GM18951 (cell line): ENCODE results near the gene ABHD16B.

Source experiments
- POLR2A ChIP-seq: IDR thresholded peaks from 4 replicates; pipeline ENCODE4 v1.6.1; 2011; ENCODE audit warnings: mild to moderate bottlenecking; ENCODE audit not compliant: insufficient read length, insufficient read depth; ENCODE audit errors: extremely low read depth
- in situ Hi-C: fragments of 300-500 bp; cut with MboI; formaldehyde crosslinking; loops from one replicate; pipeline ENCODE4 v1.12.0; 2022; ENCODE audit warnings: low sequenced_read_pairs, mixed read lengths, inconsistent platforms; ENCODE audit not compliant: unreplicated experiment

The ABHD16B gene

DNA sequence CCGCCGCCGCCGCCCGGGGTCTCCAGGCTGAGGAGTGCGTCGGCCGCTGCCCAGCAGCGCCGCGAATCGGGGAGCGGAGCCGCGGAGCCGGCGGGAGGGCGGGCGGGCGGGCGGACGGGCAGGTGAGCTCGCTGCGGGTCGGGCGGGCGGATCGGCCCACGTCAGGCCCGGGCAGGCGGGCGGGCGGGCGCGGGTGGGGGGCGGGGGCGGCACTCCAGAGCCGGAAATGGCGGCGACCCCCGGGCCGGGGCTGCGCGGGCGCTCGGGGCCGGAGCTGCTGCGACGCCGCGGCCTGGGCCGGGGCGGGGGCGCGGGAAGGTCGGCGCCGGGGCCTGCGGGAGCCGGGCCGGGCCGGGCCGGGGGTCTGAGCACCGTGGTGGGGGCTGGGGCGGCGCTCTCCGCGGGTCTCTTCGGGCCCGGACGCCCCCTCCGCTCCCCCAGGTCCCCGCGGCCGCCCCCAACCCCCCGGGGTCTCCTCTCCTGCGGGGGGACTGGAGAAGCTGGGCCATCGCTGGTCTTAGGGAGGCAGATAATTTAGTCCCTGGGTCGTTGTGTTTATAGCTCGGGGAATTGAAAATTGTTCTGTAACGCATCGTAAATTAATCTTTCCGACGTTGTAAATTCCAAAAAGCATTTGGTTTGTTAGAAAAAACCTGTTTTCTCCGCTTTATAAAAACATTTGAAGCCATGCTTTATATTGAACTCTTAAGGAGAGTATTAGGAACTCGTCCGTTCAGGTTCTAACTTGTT lies 34.1 kb downstream of the ABHD16B start:
- TF ChIP-seq POLR2A = no peak
- in situ Hi-C loops = no loop called here

GRCh38 chr20:63895952-63896263 lies 34.6 kb downstream of the ABHD16B start:
- no peak for TF ChIP-seq POLR2A
- in situ Hi-C loops = no loop called here

GRCh38 chr20:63896264-63897105 lies 35.2 kb downstream of the ABHD16B start:
- no peak for TF ChIP-seq POLR2A
- in situ Hi-C loops = no loop called here

GRCh38 chr20:63897978-63898561 lies 36.8 kb downstream of the ABHD16B start:
- no peak for TF ChIP-seq POLR2A

DNA sequence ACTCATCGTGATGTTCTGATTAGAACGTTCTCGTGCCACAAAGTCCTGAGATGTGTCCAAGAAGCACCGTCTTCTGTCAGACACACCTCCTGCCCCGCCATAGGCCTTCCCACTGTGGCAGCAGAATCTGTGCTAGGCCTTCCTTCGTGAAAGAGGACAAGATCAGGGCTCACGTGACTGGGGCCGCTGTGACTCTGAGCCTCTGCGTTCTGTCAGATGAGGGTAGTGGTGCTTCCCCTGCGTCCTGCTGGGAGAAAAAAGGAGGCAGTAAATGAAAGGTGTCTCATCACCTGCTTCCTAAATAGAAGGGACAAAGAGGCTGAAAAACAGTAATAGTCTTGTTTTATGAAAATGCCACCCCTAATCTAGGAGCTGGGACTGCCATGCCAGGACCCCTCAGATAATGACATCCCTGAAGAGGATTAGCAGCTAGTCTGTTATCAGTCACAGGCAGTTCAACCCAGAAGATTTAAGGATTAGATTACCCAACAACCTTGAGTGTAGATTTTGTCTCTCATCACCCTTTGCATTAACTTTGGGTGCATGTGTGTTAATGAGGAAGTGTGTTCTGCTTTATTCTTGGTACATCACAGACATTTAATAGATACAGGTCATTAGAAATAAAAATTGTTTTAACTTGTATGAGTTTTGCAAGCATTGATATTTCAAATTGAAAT lies 37.7 kb downstream of the ABHD16B start:
- in situ Hi-C loops = no loop called here
- TF ChIP-seq POLR2A = no peak

More at GRCh38 chr20:63897978-63898561, 36.8 kb downstream of the ABHD16B start:
- in situ Hi-C loops = no loop called here

- in situ Hi-C loops = no loop called here
These were observed 39.1 kb downstream of the ABHD16B start for GRCh38 chr20:63900413-63900812.

GRCh38 chr20:63903796-63904561 lies 42.7 kb downstream of the ABHD16B start:
- in situ Hi-C loops = no loop called here
- no peak for TF ChIP-seq POLR2A

More at GRCh38 chr20:63900413-63900812, 39.1 kb downstream of the ABHD16B start:
- no peak for TF ChIP-seq POLR2A

DNA sequence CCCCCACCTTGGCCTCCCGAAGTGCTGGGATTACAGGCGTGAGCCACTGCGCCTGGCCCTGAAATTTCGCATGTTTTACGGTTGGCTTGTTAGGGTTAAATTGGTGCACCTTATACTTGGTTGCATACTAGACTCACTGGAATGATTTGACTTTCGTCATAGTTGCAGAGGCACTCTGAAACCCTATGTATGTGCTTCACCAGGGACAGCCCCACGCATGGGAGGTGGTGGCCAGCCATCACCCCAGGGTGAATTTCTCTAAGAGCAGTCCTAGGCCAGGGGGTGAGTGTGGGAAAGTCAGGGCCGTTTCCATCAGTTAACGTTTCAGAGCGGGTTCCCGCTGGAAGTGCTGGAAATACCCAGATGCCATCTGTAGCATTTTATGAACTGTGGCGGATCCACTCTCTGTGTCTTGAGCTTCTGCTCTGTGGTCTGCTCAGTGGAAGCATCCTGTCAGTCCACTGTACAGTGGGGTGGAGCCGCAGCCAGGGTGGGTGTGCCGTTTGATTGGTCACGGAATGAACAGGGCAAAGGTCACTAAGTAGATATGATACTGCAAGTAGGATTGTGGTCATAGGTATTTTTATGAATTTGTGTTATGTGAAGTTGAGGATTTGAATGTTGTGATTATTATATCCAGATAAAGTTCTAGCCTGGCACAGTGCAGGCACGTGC lies 46.8 kb downstream of the ABHD16B start:
- in situ Hi-C loops = no loop called here
- TF ChIP-seq POLR2A = no peak

DNA sequence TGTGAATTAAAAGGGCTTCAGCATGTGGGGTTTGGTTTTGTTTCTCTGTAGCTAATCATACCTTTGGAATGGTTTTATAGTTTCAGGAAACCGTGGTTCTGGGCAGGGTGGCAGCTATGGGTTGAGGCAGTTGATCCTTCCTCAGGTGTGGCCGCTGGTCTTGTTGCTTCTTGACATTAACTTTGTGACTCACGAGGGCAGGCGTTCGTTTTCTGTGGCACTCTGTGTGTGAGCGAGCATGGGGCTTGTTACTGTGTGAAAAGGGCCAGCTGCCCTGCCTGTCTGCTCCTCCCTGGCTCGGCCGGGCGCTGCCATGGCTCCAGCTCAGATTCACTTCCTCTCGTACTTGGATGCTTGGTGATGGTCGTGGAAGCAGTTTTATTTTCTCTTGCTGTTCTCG lies 49.9 kb downstream of the ABHD16B start:
- in situ Hi-C loops = no loop called here
- TF ChIP-seq POLR2A = no peak
